Right cardiac atrium (tissue), 5 donors: ENCODE results near the gene QSOX1. TPM values are rescaled to one million over a fixed set of nuclear protein-coding genes. Genes with fewer than 3 reads are reported as not detected.
A peak's percentile ranks its signal among the peaks of the same experiment; 100 is the strongest.

ENCODE experiments used
- ATAC-seq, 2 donors: fragments of 200-7000 bp; cut with Tn5 transposase; one replicate each; pipeline versions ENCODE4 v1.8.0 to v1.9.1; 2020; ENCODE audit warnings: moderate library complexity in 2 of 2, mild to moderate bottlenecking in 1 of 2
- DNase-seq, 3 donors: peaks; one replicate each; pipeline ENCODE4 v3.0.0-alpha.2; 2020
- H3K27ac ChIP-seq: one replicate; pipeline ENCODE4 v1.5.1; 2013; ENCODE audit warnings: mild to moderate bottlenecking, low read length, control low read depth, moderate library complexity
- H3K27me3 ChIP-seq: one replicate; pipeline ENCODE4 v1.6.1; 2013; ENCODE audit not compliant: control insufficient read depth, insufficient read depth
- H3K4me1 ChIP-seq: one replicate; pipeline ENCODE4 v1.6.1; 2013; ENCODE audit warnings: low read length; ENCODE audit not compliant: control insufficient read depth, insufficient read depth
- H3K4me3 ChIP-seq: one replicate; pipeline ENCODE4 v1.5.1; 2013; ENCODE audit warnings: low read length, control low read depth
- H3K9me3 ChIP-seq: one replicate; pipeline ENCODE4 v1.6.1; 2013; ENCODE audit warnings: low read length; ENCODE audit not compliant: control insufficient read depth
- WGBS: extraction: QIAGEN DNeasy Blood & Tissue Kit; methylation state at CpG from one replicate; pipeline ENCODE4 v1.1.7; 2013; 5-methylcytosine and 5-hydroxymethylcytosine counted together
- intact Hi-C, 4 donors: fragments of 100-400 bp; cut with DNase I; formaldehyde crosslinking; loops; one replicate each; pipeline versions ENCODE4 v1.11.0 to v1.14.0; 2022 to 2023
- polyA plus RNA-seq: library from polyadenylated mRNA; stranded (reverse); fragments of 200-250 nt; gene quantifications from one replicate; pipeline ENCODE4 v1.2.3, GENCODE V29; 2013
- total RNA-seq, 4 donors: library from RNA; stranded (reverse); fragmentation: NEBNext Ultra II Directional; extraction: Animal tissue kit (Norgen Biotek cat#: 25700); gene quantifications; one replicate each; pipeline ENCODE4 v1.2.1, GENCODE V29; 2021
- donor health status: healthy with polysubstance abuse.
- donor health status: DM: no; HTN: yes; CAD: no.
- donor health status: DM: no; HTN: no; CAD: no.
- donor health status: DM: no; HTN: yes; CAD: no; lungs with severe emphysema.
- donor health status: DM: yes; HTN: yes; CAD: no.

QSOX1 gene
- total and polyA plus RNA-seq, 5 donors: 218 to 399 (median 353) TPM

GRCh38 chr1:180235077-180235501 lies 80.4 kb downstream of the QSOX1 start:
- intact Hi-C loops: no loop called here
- Histone ChIP-seq H3K4me1 (peaks cover 7% of the 10 kb centered on the region), H3K4me3 (no peak overlapping the region), H3K27ac (no peak overlapping the region), H3K9me3 (no peaks in the 10 kb centered on the region), H3K27me3 (no peaks in the 10 kb centered on the region)
- ATAC-seq (peak in 1 of 2 donors; percentile 14), DNase-seq (no peak)
- 1% methylated on average over 30 of the region's 30 CpGs for WGBS

- intact Hi-C loops: no loop called here
- H3K9me3 ChIP-seq: no peaks in the 10 kb centered on the region
- peaks cover 3% of the 10 kb centered on the region for H3K27me3 ChIP-seq
- no peak for DNase-seq
- WGBS: 5% methylated on average over 49 of the region's 49 CpGs
- no peak for ATAC-seq
- H3K27ac ChIP-seq: no peak overlapping the region
- H3K4me1 ChIP-seq: peaks cover 7% of the 10 kb centered on the region
- no peak overlapping the region for H3K4me3 ChIP-seq
These were observed 81.0 kb downstream of the QSOX1 start for GRCh38 chr1:180235502-180236239.

DNA sequence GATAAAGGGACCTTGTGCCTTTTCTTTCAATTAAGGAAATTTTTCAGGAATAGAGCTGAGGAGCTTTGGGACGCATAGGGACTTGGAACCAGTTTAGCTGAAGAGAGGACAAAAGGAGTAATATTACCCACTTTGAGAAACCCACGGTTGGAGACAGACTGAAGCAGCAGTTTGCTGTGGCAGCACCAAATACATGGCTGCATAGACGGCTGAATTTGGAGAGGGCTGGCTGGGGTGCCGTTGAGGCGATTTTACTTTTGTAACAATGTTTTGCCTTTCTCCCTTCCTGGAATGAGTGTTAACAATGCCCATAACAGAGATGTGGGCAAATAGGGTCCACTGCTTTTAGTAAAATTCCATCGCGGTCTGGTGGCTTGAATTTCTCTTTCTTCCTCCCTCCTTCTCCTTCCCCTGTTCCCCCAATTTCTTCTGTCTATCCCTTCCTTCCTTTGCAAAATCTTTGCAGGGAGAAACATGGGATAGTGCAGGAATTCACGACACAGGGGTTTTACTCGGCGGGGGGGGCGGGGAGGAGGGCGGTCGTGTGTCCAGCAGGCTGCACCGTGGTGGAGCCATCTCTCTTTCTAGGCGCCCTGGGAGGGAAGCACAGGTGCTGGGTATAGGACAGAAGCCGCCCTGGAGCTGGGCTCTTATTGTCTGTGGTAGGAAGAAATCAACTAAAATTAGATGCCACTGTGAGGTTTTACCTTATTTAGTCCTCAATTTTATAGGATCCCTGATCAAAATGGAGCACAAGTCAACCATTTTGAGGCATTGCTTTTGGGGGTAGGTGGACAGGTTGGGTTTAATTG lies 82.2 kb downstream of the QSOX1 start:
- intact Hi-C loops: no loop called here
- H3K4me1 ChIP-seq: peaks cover 7% of the 10 kb centered on the region
- WGBS: 7% methylated on average over 16 of the region's 16 CpGs
- no peaks in the 10 kb centered on the region for H3K9me3 ChIP-seq
- no peak overlapping the region for H3K4me3 ChIP-seq
- peaks cover 6% of the 10 kb centered on the region for H3K27me3 ChIP-seq
- ATAC-seq (no peak), DNase-seq (no peak)
- H3K27ac ChIP-seq: no peak overlapping the region

DNA sequence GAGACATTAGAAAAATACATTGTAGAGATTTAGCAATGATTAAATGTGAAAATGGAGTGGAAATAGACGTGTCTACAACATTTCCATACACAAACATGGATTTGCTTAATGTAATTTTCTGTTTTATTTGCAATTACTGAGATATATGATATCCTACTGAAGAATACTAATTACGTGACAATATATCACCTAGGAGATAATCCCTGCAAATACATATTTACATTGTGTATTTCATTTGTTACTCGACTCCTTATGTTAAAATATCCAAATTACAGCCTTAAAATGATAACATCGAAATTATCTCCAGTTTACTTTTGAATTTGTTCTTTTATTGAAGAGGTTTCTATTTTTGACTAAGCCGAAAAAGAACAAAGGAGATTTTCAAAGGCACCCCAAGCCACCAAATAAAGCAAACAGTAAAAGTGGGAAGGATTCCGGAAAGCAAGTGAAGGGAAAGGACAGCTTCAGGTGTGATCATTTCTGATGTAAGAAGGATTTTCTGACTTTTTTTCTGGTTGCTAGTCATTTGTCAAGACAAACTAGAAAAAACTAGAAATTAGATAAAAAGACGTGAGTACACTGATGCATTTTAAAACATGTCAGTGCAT lies 83.3 kb downstream of the QSOX1 start:
- Histone ChIP-seq H3K4me3 (no peak overlapping the region), H3K27me3 (peaks cover 6% of the 10 kb centered on the region), H3K9me3 (no peaks in the 10 kb centered on the region), H3K27ac (no peak overlapping the region), H3K4me1 (peaks cover 7% of the 10 kb centered on the region)
- DNase-seq (no peak), ATAC-seq (no peak)
- intact Hi-C loops: no loop called here
- WGBS: 23% methylated on average over 7 of the region's 7 CpGs

GRCh38 chr1:180238675-180239074 lies 84.0 kb downstream of the QSOX1 start:
- Histone ChIP-seq H3K27me3 (peaks cover 6% of the 10 kb centered on the region), H3K9me3 (no peaks in the 10 kb centered on the region), H3K4me3 (no peak overlapping the region), H3K27ac (no peak overlapping the region), H3K4me1 (peaks cover 7% of the 10 kb centered on the region)
- intact Hi-C loops: no loop called here
- WGBS: 17% methylated on average over 7 of the region's 7 CpGs
- no peak for ATAC-seq
- no peak for DNase-seq

GRCh38 chr1:180239145-180240096 lies 84.8 kb downstream of the QSOX1 start:
- H3K4me1 ChIP-seq: peaks cover 4% of the 10 kb centered on the region

DNA sequence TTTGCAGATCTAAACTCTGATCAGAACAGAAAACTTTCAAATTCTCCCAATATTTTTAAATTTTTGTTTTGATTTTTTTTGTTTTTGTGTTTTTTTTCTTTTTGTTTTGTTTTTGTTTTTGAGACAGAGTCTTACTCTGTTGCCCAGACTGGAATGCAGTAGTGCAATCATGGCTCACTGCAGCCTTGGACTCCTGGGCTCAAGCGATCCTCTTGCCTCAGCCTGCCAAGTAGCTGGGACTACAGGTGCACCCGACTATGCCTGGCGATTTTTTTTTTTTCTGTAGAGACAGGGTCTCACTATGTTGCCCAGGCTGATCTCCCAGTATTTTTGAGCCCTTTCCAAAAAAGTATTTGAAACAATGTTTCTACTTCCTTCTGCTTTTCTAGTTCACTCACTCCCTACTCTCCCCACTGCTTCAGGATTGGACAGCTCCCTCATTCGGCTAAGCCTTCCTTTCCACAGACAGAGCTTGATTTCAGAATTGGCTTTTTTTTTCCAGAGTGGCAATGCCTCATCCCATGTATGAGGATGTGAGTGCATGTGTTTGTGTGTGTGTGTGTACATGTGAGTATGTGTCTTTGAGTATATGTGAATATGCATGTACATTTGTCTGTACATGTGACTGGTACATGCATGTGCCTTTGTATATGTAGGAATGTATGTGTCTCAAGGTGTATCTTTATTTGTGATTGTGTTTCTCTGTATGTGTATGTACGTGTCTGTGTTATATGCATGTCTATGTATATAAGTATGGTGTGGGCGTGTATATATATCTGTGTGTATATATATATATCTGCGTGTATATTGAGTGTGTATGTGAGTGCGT lies 87.3 kb downstream of the QSOX1 start:
- H3K27ac ChIP-seq: no peak overlapping the region
- peaks cover 6% of the 10 kb centered on the region for H3K27me3 ChIP-seq
- no peak overlapping the region for H3K4me3 ChIP-seq
- ATAC-seq (peak in 1 of 2 donors; percentile 11), DNase-seq (no peak)
- H3K9me3 ChIP-seq: no peaks in the 10 kb centered on the region
- intact Hi-C loops: no loop called here
- H3K4me1 ChIP-seq: no peaks in the 10 kb centered on the region
- WGBS: 68% methylated on average over 8 of the region's 8 CpGs

More at GRCh38 chr1:180239145-180240096, 84.8 kb downstream of the QSOX1 start:
- Histone ChIP-seq H3K9me3 (no peaks in the 10 kb centered on the region), H3K4me3 (no peak overlapping the region), H3K27ac (no peak overlapping the region), H3K27me3 (peaks cover 6% of the 10 kb centered on the region)
- intact Hi-C loops: no loop called here
- ATAC-seq: no peak
- 9% methylated on average over 10 of the region's 10 CpGs for WGBS
- DNase-seq: no peak

DNA sequence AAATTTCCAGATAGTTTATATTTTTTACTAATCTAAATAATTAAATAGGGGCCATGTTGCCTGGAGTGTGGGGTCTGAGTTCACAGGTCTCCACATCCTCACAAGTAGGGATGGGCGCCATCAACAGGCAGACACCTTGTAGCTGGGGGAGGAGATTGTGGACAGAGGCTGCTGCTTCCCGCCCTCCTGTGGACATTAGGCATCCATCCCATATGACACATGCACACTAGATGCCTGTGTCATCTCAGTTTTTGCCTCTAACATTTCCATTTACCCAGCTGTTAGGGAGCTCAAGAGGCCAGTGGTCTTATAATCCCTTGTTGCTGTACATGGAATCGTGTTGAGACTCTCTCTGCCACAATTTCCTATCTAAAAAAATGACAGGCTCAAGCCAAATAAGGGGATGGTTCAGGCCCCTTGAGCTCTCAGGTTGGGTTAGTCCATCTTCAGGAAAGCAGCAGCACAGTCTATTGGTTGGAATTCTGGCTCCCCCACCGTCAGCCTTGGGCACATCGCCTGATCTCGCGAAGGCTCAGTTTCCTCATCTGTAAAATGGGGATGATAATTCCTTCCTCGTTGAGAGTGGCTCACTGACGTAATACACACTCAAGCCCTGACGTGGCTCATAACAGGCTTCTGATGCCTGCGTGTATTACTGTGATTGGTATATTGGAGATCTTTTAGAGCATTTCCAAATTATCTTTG lies 89.0 kb downstream of the QSOX1 start:
- peaks cover 6% of the 10 kb centered on the region for H3K27me3 ChIP-seq
- no peak for DNase-seq
- WGBS: 84% methylated on average over 11 of the region's 11 CpGs

GRCh38 chr1:180244840-180245239 lies 90.2 kb downstream of the QSOX1 start:
- ATAC-seq: no peak

More for the DNA sequence above, 89.0 kb downstream of the QSOX1 start:
- Histone ChIP-seq H3K4me3 (no peak overlapping the region), H3K9me3 (no peaks in the 10 kb centered on the region), H3K27ac (no peak overlapping the region), H3K4me1 (no peaks in the 10 kb centered on the region)
- no peak for ATAC-seq
- intact Hi-C loops: no loop called here

More at GRCh38 chr1:180244840-180245239, 90.2 kb downstream of the QSOX1 start:
- WGBS: 83% methylated on average over 6 of the region's 6 CpGs
- no peak overlapping the region for H3K4me3 ChIP-seq
- H3K4me1 ChIP-seq: no peaks in the 10 kb centered on the region
- H3K9me3 ChIP-seq: no peaks in the 10 kb centered on the region
- peaks cover 6% of the 10 kb centered on the region for H3K27me3 ChIP-seq
- intact Hi-C loops: no loop called here
- H3K27ac ChIP-seq: no peak overlapping the region
- DNase-seq: no peak
